ENCODE results near the gene KBTBD13.
A peak's percentile ranks its signal among the peaks of the same experiment; 100 is the strongest.
"Not testable (repeated sequence)": the region's sequence is repeated elsewhere in the genome, so short reads cannot be mapped to it uniquely, and the experiment has no call there.

Gene KBTBD13

DNA sequence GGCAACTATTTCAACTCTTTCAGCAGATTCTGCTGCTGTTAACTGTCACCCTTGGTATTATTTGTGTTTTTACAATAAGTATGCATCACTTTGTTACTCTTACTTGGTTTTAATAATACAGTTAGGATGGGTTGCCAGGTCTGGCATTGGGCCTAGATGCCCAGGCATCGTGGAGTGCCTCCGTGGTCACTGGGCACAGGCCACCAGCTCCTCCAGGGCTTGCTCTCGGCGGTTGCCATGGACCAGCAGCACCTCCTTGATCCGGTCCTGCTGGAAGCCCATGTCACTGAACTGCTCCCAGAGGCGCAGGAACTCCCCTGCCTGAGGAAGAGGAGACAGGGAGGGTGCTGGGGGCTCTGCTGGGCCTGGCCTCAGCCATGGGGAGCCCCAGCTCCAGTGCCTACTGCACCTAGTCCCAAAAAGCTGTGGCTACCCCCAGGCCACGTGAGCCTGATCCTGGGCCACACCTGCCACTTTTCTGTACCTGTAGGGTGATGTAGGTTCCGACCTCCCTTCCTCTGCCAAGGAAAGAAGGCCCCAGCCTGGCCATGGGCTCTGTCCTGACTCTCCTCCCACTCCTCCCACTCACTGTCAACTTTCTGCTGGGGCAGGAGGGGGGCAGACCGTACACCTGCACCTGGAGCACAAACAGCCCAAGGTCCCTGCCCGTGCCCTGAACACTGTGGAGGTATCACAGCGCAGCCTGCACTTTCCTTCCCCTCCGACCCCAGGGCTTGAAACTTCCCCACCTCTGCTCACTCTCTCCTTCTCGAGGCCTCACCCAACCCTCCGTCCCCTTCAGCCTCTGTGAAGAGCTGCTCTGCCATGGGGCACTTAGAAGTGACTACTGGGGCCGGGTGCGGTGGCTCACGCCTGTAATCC lies 16.6 kb downstream of the KBTBD13 start:
- TF ChIP-seq, protein P1, sequence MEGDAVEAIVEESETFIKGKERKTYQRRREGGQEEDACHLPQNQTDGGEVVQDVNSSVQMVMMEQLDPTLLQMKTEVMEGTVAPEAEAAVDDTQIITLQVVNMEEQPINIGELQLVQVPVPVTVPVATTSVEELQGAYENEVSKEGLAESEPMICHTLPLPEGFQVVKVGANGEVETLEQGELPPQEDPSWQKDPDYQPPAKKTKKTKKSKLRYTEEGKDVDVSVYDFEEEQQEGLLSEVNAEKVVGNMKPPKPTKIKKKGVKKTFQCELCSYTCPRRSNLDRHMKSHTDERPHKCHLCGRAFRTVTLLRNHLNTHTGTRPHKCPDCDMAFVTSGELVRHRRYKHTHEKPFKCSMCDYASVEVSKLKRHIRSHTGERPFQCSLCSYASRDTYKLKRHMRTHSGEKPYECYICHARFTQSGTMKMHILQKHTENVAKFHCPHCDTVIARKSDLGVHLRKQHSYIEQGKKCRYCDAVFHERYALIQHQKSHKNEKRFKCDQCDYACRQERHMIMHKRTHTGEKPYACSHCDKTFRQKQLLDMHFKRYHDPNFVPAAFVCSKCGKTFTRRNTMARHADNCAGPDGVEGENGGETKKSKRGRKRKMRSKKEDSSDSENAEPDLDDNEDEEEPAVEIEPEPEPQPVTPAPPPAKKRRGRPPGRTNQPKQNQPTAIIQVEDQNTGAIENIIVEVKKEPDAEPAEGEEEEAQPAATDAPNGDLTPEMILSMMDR (IDR thresholded peaks at IDR 0.05; ENCODE audit: low read depth, low read length): no peak
- Histone ChIP-seq H3K27me3 (no peaks in the 10 kb centered on the region), H3K9me3 (no peaks in the 10 kb centered on the region), H3K4me1 (0 out of 2 replicates have a peak, but pooled peaks cover 3% of the 10 kb centered on the region), H3K36me3 (no peaks in the 10 kb centered on the region), H3K4me3 (ENCODE audit: low read depth, low read length) (no peak overlapping the region)
- no peak for DNase-seq

DNA sequence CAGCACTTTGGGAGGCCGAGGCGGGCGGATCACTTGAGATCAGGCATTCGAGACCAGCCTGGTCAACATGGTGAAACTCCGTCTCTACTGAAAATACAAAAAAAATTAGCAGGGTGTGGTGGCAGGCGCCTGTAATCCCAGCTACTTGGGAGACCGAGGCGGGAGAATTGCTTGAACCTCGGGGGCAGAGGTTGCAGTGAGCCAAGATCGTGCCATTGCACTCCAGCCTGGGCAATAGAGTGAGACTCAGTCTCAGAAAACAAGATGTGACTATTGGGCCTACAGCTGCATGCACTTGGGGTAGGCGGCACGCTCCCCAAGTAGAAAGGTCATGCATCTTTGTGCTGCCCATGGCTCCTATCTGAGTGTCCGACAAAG lies 17.2 kb downstream of the KBTBD13 start:
- not testable (repeated sequence) for H3K36me3 ChIP-seq; DNase-seq; H3K4me3 ChIP-seq (ENCODE audit: low read depth, low read length); H3K4me1 ChIP-seq; H3K9me3 ChIP-seq; H3K27me3 ChIP-seq

DNA sequence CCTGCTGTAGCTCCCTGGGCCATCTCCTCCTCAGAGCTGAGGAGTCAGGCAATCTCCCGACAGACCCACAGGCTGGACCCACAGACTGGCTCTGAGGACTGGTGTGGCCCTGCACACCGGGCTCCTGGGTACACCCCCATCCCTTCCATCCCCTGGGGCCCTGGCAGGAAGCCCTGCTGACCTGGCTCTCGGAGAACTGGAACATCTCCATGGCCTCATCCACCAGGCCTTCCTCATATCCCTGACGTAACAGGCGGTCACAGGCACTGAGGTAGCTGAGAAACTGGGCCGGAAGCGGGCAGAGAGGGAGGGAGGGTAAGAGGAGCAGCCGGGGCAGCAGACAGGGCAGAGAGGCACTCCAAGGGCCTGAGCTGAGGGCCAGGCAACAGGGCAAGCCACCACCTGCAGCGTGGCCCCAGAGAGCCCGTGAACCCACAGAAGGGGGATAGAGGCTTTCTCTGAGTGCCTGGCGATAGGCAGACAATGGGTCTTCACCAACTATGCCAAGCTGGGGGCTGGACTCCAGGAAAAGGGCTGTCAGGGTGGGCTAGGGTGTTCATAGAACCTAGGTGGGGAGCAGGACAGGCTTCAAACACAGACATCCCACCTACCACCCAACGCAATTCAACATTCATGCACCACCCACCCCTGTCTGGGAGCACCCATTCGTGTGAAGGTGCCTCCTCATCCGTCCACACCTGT lies 17.9 kb downstream of the KBTBD13 start:
- peak; percentile 38 for DNase-seq
- no peaks in the 10 kb centered on the region for H3K27me3 ChIP-seq
- H3K36me3 ChIP-seq: peaks cover 9% of the 10 kb centered on the region
- TF ChIP-seq, protein P1 (IDR thresholded peaks at IDR 0.05; ENCODE audit: low read depth, low read length): no peak
- H3K4me1 ChIP-seq: 0 out of 2 replicates have a peak, but pooled peaks cover 3% of the 10 kb centered on the region
- no peak overlapping the region for H3K4me3 ChIP-seq (ENCODE audit: low read depth, low read length)
- no peaks in the 10 kb centered on the region for H3K9me3 ChIP-seq

DNA sequence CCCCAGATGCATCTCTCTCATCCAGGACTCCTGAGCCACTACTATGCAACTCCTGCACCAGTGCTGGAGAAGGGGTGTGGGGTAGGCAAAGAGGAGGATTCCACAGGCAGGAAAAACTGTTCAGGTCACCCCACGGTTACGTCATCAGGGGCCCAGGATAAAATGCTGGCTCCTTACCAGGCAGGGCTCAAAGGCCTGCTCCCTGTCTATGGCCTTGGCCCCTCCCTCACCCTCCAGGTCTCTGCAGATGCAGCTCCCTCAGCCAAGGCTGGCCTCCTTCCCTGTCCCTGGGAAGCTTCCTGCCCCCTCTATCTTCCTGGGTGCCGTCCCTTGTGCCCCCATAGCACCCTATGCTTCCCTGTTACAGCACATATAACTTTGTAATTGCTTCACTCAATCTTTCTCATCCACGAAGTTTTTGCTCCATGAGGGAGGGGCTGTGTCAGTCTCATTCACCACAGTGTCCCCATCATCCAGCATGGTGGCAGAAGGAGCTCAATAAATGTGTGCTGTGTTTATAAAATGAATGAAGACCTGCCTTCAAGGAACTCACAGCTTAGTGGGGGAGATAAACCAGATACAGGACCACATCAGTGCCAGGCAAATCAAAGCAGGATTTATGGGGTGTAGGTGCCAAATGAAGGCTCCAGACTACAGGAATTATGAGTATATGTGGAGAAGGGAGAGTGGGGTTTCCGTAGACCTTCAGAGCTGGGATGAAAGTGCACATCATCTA lies 18.6 kb downstream of the KBTBD13 start:
- peaks cover 9% of the 10 kb centered on the region for H3K36me3 ChIP-seq
- no peaks in the 10 kb centered on the region for H3K27me3 ChIP-seq
- DNase-seq: no peak
- no peaks in the 10 kb centered on the region for H3K9me3 ChIP-seq
- TF ChIP-seq, protein P1 (IDR thresholded peaks at IDR 0.05; ENCODE audit: low read depth, low read length): no peak
- H3K4me1 ChIP-seq: 0 out of 2 replicates have a peak, but pooled peaks cover 3% of the 10 kb centered on the region
- no peak overlapping the region for H3K4me3 ChIP-seq (ENCODE audit: low read depth, low read length)

DNA sequence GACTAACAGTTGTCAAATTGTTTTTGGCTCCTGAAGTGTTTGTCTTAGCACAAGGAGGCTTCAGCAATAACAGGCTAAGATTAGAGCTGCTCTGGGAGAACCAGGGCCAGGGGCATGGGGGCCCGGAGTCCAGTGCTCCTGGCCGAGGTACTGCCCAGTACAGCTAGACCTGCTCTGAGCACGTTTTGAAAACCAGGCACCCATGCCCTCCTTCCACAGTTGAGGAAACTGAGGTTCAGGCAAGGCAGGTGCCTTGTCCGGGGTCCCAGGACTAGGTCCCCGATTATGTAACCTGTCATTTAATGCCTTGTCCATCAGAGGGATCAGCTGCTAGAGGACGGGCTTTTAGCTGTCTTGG lies 19.2 kb downstream of the KBTBD13 start:
- Histone ChIP-seq H3K4me3 (ENCODE audit: low read depth, low read length) (no peak overlapping the region), H3K36me3 (peaks cover 9% of the 10 kb centered on the region), H3K9me3 (no peaks in the 10 kb centered on the region), H3K27me3 (no peaks in the 10 kb centered on the region), H3K4me1 (0 out of 2 replicates have a peak, but pooled peaks cover 3% of the 10 kb centered on the region)
- DNase-seq: no peak
- TF ChIP-seq, protein P1 (IDR thresholded peaks at IDR 0.05; ENCODE audit: low read depth, low read length): no peak
